ENCODE data around the gene HSD17B1. TPM values are rescaled to one million over a fixed set of nuclear protein-coding genes. Genes with fewer than 3 reads are reported as not detected.

Gene HSD17B1
- total and polyA plus RNA-seq, 2 of the 13 experiments (the other 11 are each of a cell fraction or from before 2014, with no cell fraction given), result 0.54 to 0.93 TPM

- TF ChIP-seq PATZ1 (CRISPR knock-in tag; IDR thresholded peaks at IDR 0.05), result peak; percentile 92
- TF ChIP-seq, protein P1, sequence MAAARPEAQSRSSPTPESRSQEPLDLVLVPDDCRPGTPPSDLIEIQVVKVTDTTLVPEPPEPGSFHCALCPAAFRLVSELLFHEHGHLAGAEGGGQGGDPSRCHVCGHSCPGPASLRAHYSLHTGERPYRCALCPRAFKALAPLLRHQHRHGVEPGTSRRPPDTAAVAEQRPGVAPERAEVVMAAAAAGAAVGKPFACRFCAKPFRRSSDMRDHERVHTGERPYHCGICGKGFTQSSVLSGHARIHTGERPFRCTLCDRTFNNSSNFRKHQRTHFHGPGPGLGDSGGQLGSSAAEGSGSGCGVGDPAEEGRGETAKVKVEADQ (CRISPR knock-in tag; IDR thresholded peaks at IDR 0.05; ENCODE audit: borderline replicate concordance), result peak; percentile 94
- TF ChIP-seq FOXK1 (CRISPR knock-in tag; IDR thresholded peaks at IDR 0.05; ENCODE audit: borderline replicate concordance, low read depth), result peak; percentile 63; the same call in 1 of the 2 replicates
- 0 out of 2 replicates have a peak, but pooled peaks have one; percentile 4 for TF ChIP-seq ZNF567 (CRISPR knock-in tag; IDR thresholded peaks at IDR 0.05; ENCODE audit: borderline replicate concordance)
- no peak for TF ChIP-seq RCOR2 (CRISPR knock-in tag; IDR thresholded peaks at IDR 0.05)
- TF ChIP-seq RFX1 (IDR thresholded peaks at IDR 0.05), result no peak
- TF ChIP-seq HNRNPH1 (optimal IDR thresholded peaks at IDR 0.05; ENCODE audit: low read depth, low read length), result no peak
- TF ChIP-seq KDM2A (CRISPR knock-in tag; IDR thresholded peaks at IDR 0.05; ENCODE audit: borderline replicate concordance, low read depth), result no peak; the same call in none of the 2 replicates
- peak; percentile 77; the same call in 1 of the 2 replicates for TF ChIP-seq PBX3 (CRISPR knock-in tag; IDR thresholded peaks at IDR 0.05; ENCODE audit: borderline replicate concordance)
- TF ChIP-seq ZNF709 (CRISPR knock-in tag; IDR thresholded peaks at IDR 0.05), result no peak
- TF ChIP-seq HOXA5 (CRISPR knock-in tag; IDR thresholded peaks at IDR 0.05), result no peak; the same call in 1 of the 2 replicates
- TF ChIP-seq ZNF383 (CRISPR knock-in tag; IDR thresholded peaks at IDR 0.05; ENCODE audit: borderline replicate concordance), result no peak
- TF ChIP-seq SPEN (CRISPR knock-in tag; IDR thresholded peaks at IDR 0.05; ENCODE audit: low read depth), result peak; percentile 58; the same call in 1 of the 2 replicates
- no peak for TF ChIP-seq TBX3 (IDR thresholded peaks at IDR 0.05; ENCODE audit: borderline replicate concordance)
- peak; percentile 76 for TF ChIP-seq MED8 (CRISPR knock-in tag; IDR thresholded peaks at IDR 0.05; ENCODE audit: insufficient replicate concordance)
- TF ChIP-seq, protein P2, sequence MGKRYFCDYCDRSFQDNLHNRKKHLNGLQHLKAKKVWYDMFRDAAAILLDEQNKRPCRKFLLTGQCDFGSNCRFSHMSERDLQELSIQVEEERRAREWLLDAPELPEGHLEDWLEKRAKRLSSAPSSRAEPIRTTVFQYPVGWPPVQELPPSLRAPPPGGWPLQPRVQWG (CRISPR knock-in tag; IDR thresholded peaks at IDR 0.05; ENCODE audit: borderline replicate concordance, low read depth), result no peak
- TF ChIP-seq WIZ (CRISPR knock-in tag; IDR thresholded peaks at IDR 0.05), result 0 out of 2 replicates have a peak, but pooled peaks have one; percentile 63
- no peak for TF ChIP-seq NCOA1 (CRISPR knock-in tag; IDR thresholded peaks at IDR 0.05)
- no peak for TF ChIP-seq KLF13 (CRISPR knock-in tag; IDR thresholded peaks at IDR 0.05)
- no peak; the same call in 1 of the 2 replicates for TF ChIP-seq SRY (CRISPR knock-in tag; IDR thresholded peaks at IDR 0.05)
- no peak; the same call in 1 of the 2 replicates for TF ChIP-seq ZNF672 (CRISPR knock-in tag; IDR thresholded peaks at IDR 0.05)
- TF ChIP-seq HOXD1 (CRISPR knock-in tag; IDR thresholded peaks at IDR 0.05), result peak; percentile 92
Observed at GRCh38 chr17:42536048-42536371, 16.7 kb upstream of the HSD17B1 start, which contains the start of gene NAGLU (continued).
